Stomach smooth muscle (tissue), 2 donors: ENCODE data around the gene FTH1.

Experiments used
- H3K27ac ChIP-seq: one replicate; pipeline ENCODE4 v1.7.0; 2013; ENCODE audit warnings: mild to moderate bottlenecking, low read length, inconsistent platforms
- H3K27me3 ChIP-seq, 2 donors: one replicate each; pipeline ENCODE4 v1.7.0; 2013; ENCODE audit warnings: low read length in 2 of 2; ENCODE audit not compliant: insufficient read depth in 2 of 2, control insufficient read depth in 1 of 2
- H3K36me3 ChIP-seq, 2 donors: one replicate each; pipeline ENCODE4 v1.7.0; 2013; ENCODE audit warnings: low read length in 2 of 2; ENCODE audit not compliant: control insufficient read depth in 2 of 2, insufficient read depth in 2 of 2
- H3K4me1 ChIP-seq: one replicate; pipeline ENCODE4 v1.7.0; 2013; ENCODE audit warnings: low read length; ENCODE audit not compliant: control insufficient read depth, insufficient read depth
- H3K4me3 ChIP-seq, 2 donors: one replicate each; pipeline ENCODE4 v1.7.0; 2013; ENCODE audit warnings: low read length in 2 of 2
- H3K9ac ChIP-seq, 2 donors: one replicate each; pipeline ENCODE4 v1.7.0; 2013; ENCODE audit warnings: low read length in 2 of 2, mild to moderate bottlenecking in 1 of 2
- H3K9me3 ChIP-seq, 2 donors: one replicate each; pipeline ENCODE4 v1.7.0; 2013; ENCODE audit warnings: low read length in 2 of 2; ENCODE audit not compliant: control insufficient read depth in 2 of 2
- donor health status: healthy.
- donor health status: Pancreatic carcinoma.

The FTH1 gene

DNA sequence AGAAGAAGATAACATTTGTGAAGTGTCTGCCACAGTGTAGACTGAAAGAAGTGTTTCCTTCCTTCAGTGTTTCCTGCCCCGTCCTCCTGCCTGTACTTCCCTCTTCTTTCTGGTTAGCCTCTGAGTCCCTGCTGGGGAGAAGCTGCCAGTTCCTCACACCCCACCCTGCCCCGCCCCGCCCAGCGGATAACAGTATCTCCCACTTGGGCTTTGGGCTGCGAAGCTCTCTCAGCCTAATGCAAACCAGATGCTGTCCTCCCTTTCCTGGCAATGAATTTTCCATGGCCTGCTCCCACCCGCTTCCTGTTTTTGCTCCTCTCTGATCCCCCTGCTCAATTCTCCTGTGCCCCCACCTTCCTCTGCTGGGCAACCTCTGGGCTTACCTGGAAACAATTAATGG is 44.9 kb downstream of the FTH1 start:
- Histone ChIP-seq H3K9me3 (no peaks in the 10 kb centered on the region), H3K9ac (no peak overlapping the region), H3K27ac (peak overlapping the region; percentile 71), H3K36me3 (no peaks in the 10 kb centered on the region), H3K4me1 (peaks cover 42% of the 10 kb centered on the region), H3K27me3 (peaks cover 10% of the 10 kb centered on the region in 2 donors), H3K4me3 (no peak overlapping the region)

DNA sequence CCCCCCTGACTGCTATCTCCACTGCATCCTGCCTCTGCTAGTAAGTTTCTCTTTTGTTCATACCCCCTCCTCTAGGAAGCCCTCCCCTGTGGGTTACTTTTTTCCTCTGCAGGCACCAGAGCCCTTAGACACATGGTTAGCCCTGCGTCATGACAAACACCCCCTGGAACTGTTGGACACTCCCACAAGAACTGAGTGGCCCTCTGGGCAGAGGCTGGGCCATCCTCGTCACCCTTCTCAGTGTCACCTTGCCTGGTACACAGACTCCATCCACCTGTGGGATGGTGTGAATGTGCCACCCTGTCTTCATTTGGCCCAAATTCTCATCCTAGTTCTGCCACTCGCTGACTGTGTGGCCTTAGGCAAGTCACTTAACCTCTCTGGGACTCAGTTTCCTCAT is 46.0 kb downstream of the FTH1 start:
- H3K9me3 ChIP-seq = no peaks in the 10 kb centered on the region
- H3K27me3 ChIP-seq = peaks cover 10% of the 10 kb centered on the region in 2 donors
- H3K4me1 ChIP-seq = peaks cover 43% of the 10 kb centered on the region
- H3K27ac ChIP-seq = no peak overlapping the region
- H3K36me3 ChIP-seq = no peaks in the 10 kb centered on the region
- H3K4me3 ChIP-seq = no peak overlapping the region
- peak overlapping the region in 1 of 2 donors; percentile 14 for H3K9ac ChIP-seq

DNA sequence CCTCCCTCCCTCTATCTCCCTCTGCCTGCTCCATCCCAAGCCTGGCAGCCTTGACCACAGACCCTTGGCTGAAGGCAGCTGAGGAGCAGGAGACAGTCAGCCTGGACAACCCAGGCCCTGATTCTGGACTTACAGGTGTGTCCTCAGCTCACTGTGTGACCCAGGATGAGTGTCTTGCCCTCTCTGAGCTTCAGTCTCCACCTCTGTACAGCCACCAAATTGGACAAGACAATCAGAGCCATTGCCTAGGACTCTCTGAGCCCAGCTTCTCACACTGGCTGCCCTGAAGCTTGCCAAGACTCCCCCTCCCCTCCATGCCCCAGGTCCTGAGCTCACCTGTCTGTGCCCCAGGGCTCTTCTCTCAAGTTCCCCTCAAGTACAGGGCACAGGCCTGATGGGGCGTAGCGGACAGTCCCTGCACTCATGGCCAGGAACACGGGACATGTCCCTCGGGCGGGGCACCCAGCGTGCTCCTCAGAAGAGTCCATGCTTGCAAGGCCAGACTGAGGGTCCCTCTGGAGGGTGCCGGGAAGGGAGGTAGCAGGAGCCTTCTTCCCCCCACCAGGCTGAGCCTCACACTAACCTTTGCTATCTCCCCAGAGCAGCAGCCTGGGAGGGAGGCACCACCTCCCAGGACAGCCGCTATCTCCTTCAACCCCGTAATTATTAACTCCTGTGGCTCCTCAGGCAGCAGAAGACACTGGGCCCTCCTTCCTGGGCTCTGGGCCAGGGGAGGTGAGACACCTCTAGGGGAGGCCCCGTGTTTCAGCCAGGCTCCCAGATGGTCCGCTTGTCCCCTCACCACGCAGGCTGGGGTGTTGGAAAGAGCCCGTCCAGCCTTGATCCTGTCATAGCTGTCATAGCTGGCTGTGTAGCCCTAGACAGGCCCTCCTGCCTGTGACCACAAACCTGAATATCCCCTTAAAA is 47.5 kb downstream of the FTH1 start:
- no peak overlapping the region for H3K27ac ChIP-seq
- peak overlapping the region in 1 of 2 donors; percentile 13 for H3K9ac ChIP-seq
- H3K36me3 ChIP-seq = no peaks in the 10 kb centered on the region
- peaks cover 45% of the 10 kb centered on the region for H3K4me1 ChIP-seq
- H3K27me3 ChIP-seq = peaks cover 10% of the 10 kb centered on the region in 2 donors
- H3K4me3 ChIP-seq = no peak overlapping the region
- H3K9me3 ChIP-seq = no peaks in the 10 kb centered on the region

DNA sequence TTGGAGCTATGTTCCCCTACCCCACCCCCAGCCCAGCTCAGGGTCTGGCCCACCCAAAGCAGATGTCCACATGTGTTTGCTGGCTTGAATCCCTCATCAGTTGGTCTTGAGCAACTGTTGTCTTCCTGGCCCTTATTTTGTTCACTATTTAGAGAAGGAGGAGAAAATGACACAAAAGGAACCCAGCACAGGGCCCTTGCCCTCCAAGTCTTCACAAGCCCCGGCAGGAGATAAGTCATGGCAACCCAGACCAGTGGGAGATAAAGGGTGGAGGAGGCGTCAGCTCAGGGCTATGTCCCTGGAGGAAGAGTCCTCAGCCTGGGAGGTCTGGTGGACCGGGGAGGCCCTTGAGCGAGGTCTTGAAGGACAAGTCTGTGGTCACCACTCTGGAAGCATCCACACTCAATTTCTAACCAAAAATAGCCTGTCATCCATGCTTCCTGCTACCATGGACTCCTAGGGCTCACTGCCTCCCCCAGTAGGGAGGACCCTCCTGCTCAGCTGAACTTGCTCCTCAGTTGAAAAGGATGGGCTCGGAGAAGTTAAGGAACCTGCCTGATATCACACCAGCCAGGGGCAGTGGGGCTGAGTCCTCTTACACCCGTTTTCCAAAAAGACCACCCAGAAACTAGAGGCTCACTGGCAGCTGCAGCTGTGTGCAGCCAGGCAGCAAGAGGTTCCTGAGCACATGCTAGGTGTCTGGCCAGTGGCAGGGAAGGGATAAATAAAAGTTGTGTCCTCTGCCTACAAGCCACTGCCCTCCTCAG is 48.3 kb downstream of the FTH1 start:
- Histone ChIP-seq H3K27me3 (peaks cover 10% of the 10 kb centered on the region in 2 donors), H3K9me3 (no peaks in the 10 kb centered on the region), H3K9ac (peak overlapping the region in 1 of 2 donors; percentile 13), H3K4me1 (peaks cover 45% of the 10 kb centered on the region), H3K36me3 (no peaks in the 10 kb centered on the region), H3K4me3 (no peak overlapping the region), H3K27ac (no peak overlapping the region)

DNA sequence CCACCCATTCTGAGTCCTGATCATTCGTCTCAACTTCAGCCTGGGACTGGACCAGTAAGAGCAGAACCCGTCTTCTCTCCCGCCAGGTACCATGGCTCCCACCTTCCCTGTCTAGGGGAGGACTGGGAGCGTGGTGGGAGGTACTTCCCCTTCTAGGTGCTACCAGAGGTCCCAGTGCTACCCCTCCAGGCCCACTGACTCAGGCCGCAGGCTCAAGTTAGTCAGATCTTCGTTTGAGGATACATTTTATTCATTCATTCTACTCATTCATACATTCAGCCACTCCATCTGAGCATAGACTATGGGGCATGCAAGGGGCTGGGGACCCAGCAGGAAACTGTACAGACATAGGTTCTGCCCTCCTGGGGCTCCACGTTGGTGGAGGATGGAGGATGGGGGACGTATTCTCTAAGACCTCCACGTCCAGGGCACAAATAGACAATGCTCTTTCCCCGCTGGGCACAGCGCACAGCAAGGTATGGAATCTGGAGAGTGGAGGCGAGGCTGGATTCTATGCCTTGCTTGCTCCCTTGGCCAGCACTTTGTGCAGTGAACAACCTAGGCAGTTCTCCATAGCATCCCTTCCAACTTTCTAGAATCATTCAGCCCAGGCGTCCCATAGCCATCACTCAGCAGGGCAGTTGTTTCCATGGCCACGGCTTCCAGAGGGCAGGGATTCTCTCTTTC is 49.0 kb downstream of the FTH1 start:
- Histone ChIP-seq H3K9ac (peak overlapping the region; percentile 72 to 74), H3K27ac (peak overlapping the region; percentile 49), H3K9me3 (no peaks in the 10 kb centered on the region), H3K36me3 (no peaks in the 10 kb centered on the region), H3K4me1 (peaks cover 41% of the 10 kb centered on the region), H3K4me3 (peak overlapping the region; percentile 70 to 74), H3K27me3 (peaks cover 10% of the 10 kb centered on the region in 2 donors)

DNA sequence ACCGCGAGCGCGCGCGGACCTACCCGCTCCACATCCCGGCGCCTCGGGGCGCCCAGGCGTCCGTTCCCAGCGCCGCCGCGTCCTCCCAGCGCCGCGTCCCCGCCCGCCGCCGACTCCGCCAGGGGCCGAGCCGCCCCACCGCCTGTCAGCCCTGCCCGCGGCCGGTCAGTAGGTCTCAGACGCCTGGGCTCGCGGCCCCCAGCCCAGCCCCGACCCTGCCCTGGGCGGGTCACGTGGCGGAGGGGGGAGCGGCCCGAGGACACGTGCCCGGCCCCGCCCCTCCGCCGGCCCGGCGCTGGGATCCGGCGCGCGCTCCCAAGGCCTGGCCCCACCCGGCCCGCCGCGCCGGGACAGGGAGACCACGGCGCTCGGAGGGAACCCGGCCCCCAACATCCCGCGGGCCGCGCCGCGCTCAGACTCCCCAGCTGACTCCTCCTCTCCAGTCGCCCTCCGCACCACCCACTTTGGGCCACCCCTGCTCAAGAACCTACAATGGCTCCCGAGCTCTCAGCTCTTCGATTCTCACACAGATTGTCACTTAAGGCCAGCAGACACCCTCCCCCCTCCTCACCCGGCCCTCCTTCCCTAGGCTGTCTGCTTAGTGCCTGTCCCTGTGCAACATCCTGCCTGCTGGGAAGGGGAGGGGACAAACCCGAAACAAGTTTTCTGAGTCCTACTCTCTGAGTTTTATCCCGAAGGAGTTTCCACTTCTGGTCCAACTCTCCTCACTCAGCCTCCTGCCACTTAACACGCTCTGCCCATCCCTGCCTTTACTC is 49.9 kb downstream of the FTH1 start, which contains the start of gene RAB3IL1:
Gene RAB3IL1 (minus strand): TSS at position 233 of the 776 bp plus-strand sequence. CDS start 199 bp downstream, at position 34.
- Histone ChIP-seq H3K4me1 (peaks cover 37% of the 10 kb centered on the region), H3K4me3 (peak within 1 kb of the TSS; percentile 70 to 74), H3K27ac (peak within 1 kb of the TSS; percentile 49), H3K27me3 (peaks cover 8 to 10% of the 10 kb centered on the region in 2 donors), H3K9ac (peak within 1 kb of the TSS; percentile 72 to 74), H3K36me3 (no peaks in the 10 kb centered on the region), H3K9me3 (no peaks in the 10 kb centered on the region)

DNA sequence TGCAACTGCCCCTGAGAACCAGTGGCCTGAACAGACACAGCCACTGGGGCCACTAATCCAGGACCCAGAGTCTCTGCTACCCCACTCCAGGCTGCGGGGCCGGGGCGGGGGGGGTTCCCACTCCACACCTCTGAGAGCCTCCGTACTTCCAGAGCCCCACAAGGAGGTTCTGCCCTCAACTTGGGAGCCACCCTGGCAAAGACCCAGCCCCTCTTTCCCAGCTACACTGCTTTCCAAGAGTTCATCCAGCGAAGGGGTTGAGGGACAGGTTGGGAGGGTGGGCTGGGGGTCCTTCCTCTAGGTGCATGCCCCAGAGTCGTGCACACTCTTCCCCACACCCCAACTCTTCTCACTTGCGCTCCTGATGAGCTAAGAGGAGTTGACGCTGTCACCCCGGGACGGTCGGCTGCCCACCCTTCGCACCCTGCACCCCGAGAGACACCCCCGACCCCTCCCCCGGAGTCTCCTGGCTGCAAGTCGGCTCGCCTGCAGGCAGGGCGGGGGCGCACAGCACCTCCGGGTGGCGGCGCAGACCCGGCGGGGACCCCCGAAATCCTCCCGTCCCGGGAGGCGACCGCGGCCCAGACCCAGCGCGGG is 50.6 kb downstream of the FTH1 start:
- Histone ChIP-seq H3K9ac (peak overlapping the region in 1 of 2 donors; percentile 62), H3K9me3 (no peaks in the 10 kb centered on the region), H3K27me3 (peaks cover 8 to 10% of the 10 kb centered on the region in 2 donors), H3K36me3 (no peaks in the 10 kb centered on the region), H3K4me1 (peaks cover 43% of the 10 kb centered on the region), H3K27ac (no peak overlapping the region), H3K4me3 (peak overlapping the region; percentile 26 to 74)

DNA sequence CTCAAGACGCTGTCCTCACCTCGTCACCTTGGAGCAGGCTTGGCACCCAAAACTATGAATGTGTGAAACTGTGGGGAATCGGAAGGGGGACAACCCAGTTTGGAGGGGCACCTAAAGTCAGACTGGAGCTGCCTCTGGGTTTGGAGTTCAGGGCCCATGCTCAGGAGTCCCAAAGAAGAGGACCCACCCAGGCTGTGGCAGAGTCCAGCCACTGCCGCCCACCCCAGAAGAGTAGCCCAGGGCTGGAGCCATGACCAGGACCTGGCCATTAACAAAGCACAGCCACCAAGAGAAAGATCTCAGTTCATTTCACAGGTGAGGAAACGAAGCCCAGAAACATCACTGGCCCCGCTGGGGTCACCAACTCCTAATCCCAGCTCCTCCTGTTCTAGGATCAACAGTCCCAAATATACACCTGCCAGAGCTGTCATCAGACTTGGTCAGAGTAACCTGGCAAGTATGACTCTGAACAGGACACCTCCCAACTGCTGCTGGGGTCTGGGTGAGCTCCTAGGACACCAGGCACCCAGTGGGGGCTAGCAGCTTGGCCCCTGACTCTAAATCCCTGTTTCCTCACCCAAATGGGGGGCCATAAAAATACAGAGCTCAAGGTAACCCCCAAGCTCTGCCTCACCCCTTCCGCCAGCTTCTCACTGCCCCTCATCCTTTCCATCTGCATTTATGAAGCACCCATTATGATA is 52.8 kb downstream of the FTH1 start:
- no peaks in the 10 kb centered on the region for H3K9me3 ChIP-seq
- H3K27ac ChIP-seq = no peak overlapping the region
- H3K36me3 ChIP-seq = no peaks in the 10 kb centered on the region
- no peak overlapping the region for H3K9ac ChIP-seq
- peaks cover 33% of the 10 kb centered on the region for H3K4me1 ChIP-seq
- peaks cover under 1 to 3% of the 10 kb centered on the region in 2 donors for H3K27me3 ChIP-seq
- no peak overlapping the region for H3K4me3 ChIP-seq
